ENCODE data around the gene OR4S2. TPM values are rescaled to one million over a fixed set of nuclear protein-coding genes. Genes with fewer than 3 reads are reported as not detected.

The OR4S2 gene
- total RNA-seq, result not detected
- long read RNA-seq, result 0 reads

- no peak for DNase-seq
These were observed at the start of gene OR4S2 for GRCh38 chr11:55648027-55648426. TSS of gene OR4S2 (plus strand) at chr11:55648327. CDS start at chr11:55650904, 2,577 bp downstream.

GRCh38 chr11:55607545-55607944, 40.6 kb upstream of the OR4S2 start, which contains the start of gene OR4C11:
TSS of gene OR4C11 (minus strand) at chr11:55607645. CDS start at chr11:55604373, 3,272 bp downstream.
- ATAC-seq, result no peak
- no peak for DNase-seq
- intact Hi-C loops (cut with DNase I, micrococcal nuclease), result no loop called here

More at GRCh38 chr11:55648027-55648426, at the start of gene OR4S2:
- intact Hi-C loops (cut with DNase I, micrococcal nuclease), result no loop called here
- ATAC-seq, result no peak

- no peak for ATAC-seq
- intact Hi-C loops (cut with DNase I, micrococcal nuclease), result no loop called here
- no peak for DNase-seq
These were observed 23.6 kb upstream of the OR4S2 start for GRCh38 chr11:55624531-55624930.

GRCh38 chr11:55634813-55635212, 13.3 kb upstream of the OR4S2 start, which contains the start of gene OR4P4:
TSS of gene OR4P4 (plus strand) at chr11:55635113.
- ATAC-seq (no peak), DNase-seq (no peak)
- intact Hi-C loops (cut with DNase I, micrococcal nuclease), result no loop called here

- ATAC-seq, result no peak
- no peak for DNase-seq
- intact Hi-C loops (cut with DNase I, micrococcal nuclease), result no loop called here
These were observed 4.4 kb downstream of the OR4S2 start for GRCh38 chr11:55652560-55652959.

- DNase-seq (no peak), ATAC-seq (no peak)
- intact Hi-C loops (cut with DNase I, micrococcal nuclease), result no loop called here
These were observed 7.0 kb downstream of the OR4S2 start for GRCh38 chr11:55655096-55655495.

- no peak for ATAC-seq
- no peak for DNase-seq
- intact Hi-C loops (cut with DNase I, micrococcal nuclease), result no loop called here
These were observed 10.0 kb downstream of the OR4S2 start for GRCh38 chr11:55658031-55658573.

GRCh38 chr11:55658608-55659007, 10.5 kb downstream of the OR4S2 start:
- intact Hi-C loops (cut with DNase I, micrococcal nuclease), result no loop called here
- DNase-seq, result no peak
- no peak for ATAC-seq

GRCh38 chr11:55661901-55662300, 13.8 kb downstream of the OR4S2 start, which contains the start of gene OR4C6:
TSS of gene OR4C6 (plus strand) at chr11:55662201. CDS start at chr11:55665167, 2,966 bp downstream.
- no peak for ATAC-seq
- no peak for DNase-seq
- intact Hi-C loops (cut with DNase I, micrococcal nuclease), result no loop called here

- no peak for DNase-seq
- intact Hi-C loops (cut with DNase I, micrococcal nuclease), result no loop called here
- no peak for ATAC-seq
These were observed 21.2 kb downstream of the OR4S2 start for GRCh38 chr11:55669376-55669775.

GRCh38 chr11:55673860-55674259, 25.7 kb downstream of the OR4S2 start:
- no peak for DNase-seq
- ATAC-seq, result no peak
- intact Hi-C loops (cut with DNase I, micrococcal nuclease), result no loop called here

GRCh38 chr11:55697817-55698216, 49.7 kb downstream of the OR4S2 start:
- no peak for DNase-seq
- no peak for ATAC-seq
- intact Hi-C loops (cut with DNase I, micrococcal nuclease), result no loop called here

- no peak for DNase-seq
- intact Hi-C loops (cut with DNase I, micrococcal nuclease), result no loop called here
- no peak for ATAC-seq
These were observed 53.3 kb downstream of the OR4S2 start for GRCh38 chr11:55701429-55701828.

Other genes starting within 250 kb of the OR4S2 start
- not detected for gene OR4C15, start 93.9 kb upstream of the OR4S2 start, total RNA-seq
- not detected for gene OR4C16, start 76.2 kb upstream of the OR4S2 start, total RNA-seq
- not detected for gene OR4C11, start 40.7 kb upstream of the OR4S2 start, total RNA-seq
- not detected for gene OR4P4, start 13.2 kb upstream of the OR4S2 start, total RNA-seq
- gene OR4C6, start 13.9 kb downstream of the OR4S2 start, total RNA-seq, result not detected
- gene OR5D13, start 125.1 kb downstream of the OR4S2 start, total RNA-seq, result not detected
- gene OR5D14, start 147.2 kb downstream of the OR4S2 start, total RNA-seq, result not detected
- not detected for gene OR5L1, start 163.0 kb downstream of the OR4S2 start, total RNA-seq
- not detected for gene OR5D18, start 171.3 kb downstream of the OR4S2 start, total RNA-seq
- not detected for gene OR5L2, start 178.9 kb downstream of the OR4S2 start, total RNA-seq
- gene OR5D16, start 190.4 kb downstream of the OR4S2 start, total RNA-seq, result not detected
- gene TRIM51, start 235.0 kb downstream of the OR4S2 start, total RNA-seq, result not detected

Data from left colon (tissue), 2 donors.